MM.1S (cell line): ENCODE measurements around the gene ING4.
A peak's percentile ranks its signal among the peaks of the same experiment; 100 is the strongest.

Experiments
- DNase-seq: peaks from one replicate; pipeline ENCODE4 v3.0.0-alpha.2; 2015
- H2AFZ ChIP-seq: fragments of 300-600 bp; sonication (generic); 2 replicates; pipeline ENCODE4 v1.6.0; 2016; ENCODE audit warnings: antibody characterized with exemption, low read length
- H3F3A ChIP-seq: fragments of 300-600 bp; sonication (generic); 2 replicates; pipeline ENCODE4 v1.6.1; 2016; ENCODE audit warnings: mild to moderate bottlenecking, antibody characterized with exemption, low read length, moderate library complexity, mixed read lengths; ENCODE audit not compliant: insufficient read depth
- H3K27ac ChIP-seq: fragments of 300-600 bp; sonication (generic); 2 replicates; pipeline ENCODE4 v1.5.1; 2016; ENCODE audit warnings: mild to moderate bottlenecking, low read length
- H3K27me3 ChIP-seq: fragments of 300-600 bp; sonication (generic); replicated peaks from 2 replicates; pipeline ENCODE4 v1.6.0; 2016; ENCODE audit warnings: low read length; ENCODE audit not compliant: insufficient read depth
- H3K36me3 ChIP-seq: fragments of 300-600 bp; sonication (generic); replicated peaks from 2 replicates; pipeline ENCODE4 v1.6.1; 2016; ENCODE audit warnings: mild to moderate bottlenecking, low read length, mixed read lengths; ENCODE audit not compliant: insufficient read depth
- H3K4me1 ChIP-seq: fragments of 300-600 bp; sonication (generic); 2 replicates; pipeline ENCODE4 v1.6.1; 2016; ENCODE audit warnings: low read length, mixed read lengths
- H3K4me2 ChIP-seq: fragments of 300-600 bp; sonication (generic); 2 replicates; pipeline ENCODE4 v1.6.0; 2016; ENCODE audit warnings: low read depth, low read length
- H3K4me3 ChIP-seq: fragments of 300-600 bp; sonication (generic); 2 replicates; pipeline ENCODE4 v1.5.1; 2016; ENCODE audit warnings: low read length, mixed read lengths
- H3K79me2 ChIP-seq: fragments of 300-600 bp; sonication (generic); 2 replicates; pipeline ENCODE4 v1.6.1; 2016; ENCODE audit warnings: mixed run types, low read length, mixed read lengths
- H3K9ac ChIP-seq: fragments of 300-600 bp; sonication (generic); 2 replicates; pipeline ENCODE4 v1.6.1; 2016; ENCODE audit warnings: low read length, mixed read lengths
- H3K9me2 ChIP-seq: fragments of 300-600 bp; sonication (generic); replicated peaks from 2 replicates; pipeline ENCODE4 v1.6.1; 2016; ENCODE audit warnings: mild to moderate bottlenecking, low read length, mixed read lengths; ENCODE audit not compliant: insufficient read depth
- H3K9me3 ChIP-seq: fragments of 300-600 bp; sonication (generic); replicated peaks from 2 replicates; pipeline ENCODE4 v1.6.1; 2016; ENCODE audit warnings: mild to moderate bottlenecking, low read length, mixed read lengths; ENCODE audit not compliant: insufficient read depth
- H4K20me1 ChIP-seq: fragments of 300-600 bp; sonication (generic); 2 replicates; pipeline ENCODE4 v1.6.1; 2016; ENCODE audit warnings: mild to moderate bottlenecking, low read length, moderate library complexity, mixed read lengths; ENCODE audit not compliant: insufficient read depth
- CTCF ChIP-seq: fragments of 300-600 bp; sonication (generic); IDR thresholded peaks from 2 replicates; pipeline ENCODE4 v1.5.1; 2016; ENCODE audit warnings: antibody characterized with exemption, low read length, mixed read lengths
- EZH2 ChIP-seq: fragments of 300-600 bp; sonication (generic); optimal IDR thresholded peaks from 2 replicates; pipeline ENCODE3; 2017; ENCODE audit warnings: low read depth, mild to moderate bottlenecking, antibody characterized with exemption, low read length, mixed read lengths
- EZH2phosphoT487 ChIP-seq: fragments of 300-600 bp; sonication (generic); IDR thresholded peaks from 2 replicates; pipeline ENCODE4 v1.6.1; 2018; ENCODE audit warnings: antibody characterized with exemption, low read length

ING4 gene

GRCh38 chr12:6606331-6607131 is 56.4 kb downstream of the ING4 start:
- H3K4me1 ChIP-seq: peaks cover 34% of the 10 kb centered on the region

GRCh38 chr12:6605421-6606330 is 57.2 kb downstream of the ING4 start:
- Histone ChIP-seq H2AFZ (0 out of 2 replicates have a peak overlapping the region, but pooled peaks have one; percentile 33), H3K79me2 (peaks cover 59% of the 10 kb centered on the region), H3K27ac (peak overlapping the region; percentile 43), H3K4me2 (peak overlapping the region; percentile 75), H3K9me3 (no peaks in the 10 kb centered on the region), H3K9ac (peak overlapping the region; percentile 75), H3K4me1 (peaks cover 32% of the 10 kb centered on the region), H3F3A (peaks cover 32% of the 10 kb centered on the region), H3K27me3 (no peaks in the 10 kb centered on the region), H4K20me1 (no peaks in the 10 kb centered on the region), H3K36me3 (peaks cover 17% of the 10 kb centered on the region), H3K9me2 (no peaks in the 10 kb centered on the region), H3K4me3 (peak overlapping the region; percentile 77)
- TF ChIP-seq CTCF: 0 out of 2 replicates have a peak, but pooled peaks have one; percentile 4
- TF ChIP-seq EZH2: no peak
- no peak for TF ChIP-seq EZH2phosphoT487
- DNase-seq: peak; percentile 58

More at GRCh38 chr12:6606331-6607131, 56.4 kb downstream of the ING4 start:
- peaks cover 51% of the 10 kb centered on the region for H3K79me2 ChIP-seq
- TF ChIP-seq EZH2phosphoT487: no peak
- TF ChIP-seq EZH2: no peak
- no peak for TF ChIP-seq CTCF
- no peaks in the 10 kb centered on the region for H3K9me3 ChIP-seq
- peak overlapping the region; percentile 43; the same call in 1 of the 2 replicates for H3K27ac ChIP-seq
- peak overlapping the region; percentile 77 for H3K4me3 ChIP-seq
- H2AFZ ChIP-seq: 0 out of 2 replicates have a peak overlapping the region, but pooled peaks have one; percentile 33
- H3K27me3 ChIP-seq: no peaks in the 10 kb centered on the region
- peaks cover 10% of the 10 kb centered on the region for H3K36me3 ChIP-seq
- peaks cover 32% of the 10 kb centered on the region for H3F3A ChIP-seq
- peak overlapping the region; percentile 75 for H3K4me2 ChIP-seq
- no peaks in the 10 kb centered on the region for H3K9me2 ChIP-seq
- peak overlapping the region; percentile 75 for H3K9ac ChIP-seq
- no peaks in the 10 kb centered on the region for H4K20me1 ChIP-seq
- DNase-seq: peak; percentile 35

- TF ChIP-seq CTCF (no peak), EZH2 (no peak), EZH2phosphoT487 (no peak)
- Histone ChIP-seq H3K27ac (peak overlapping the region; percentile 43; the same call in 1 of the 2 replicates), H4K20me1 (no peaks in the 10 kb centered on the region), H3K4me3 (peak overlapping the region; percentile 77), H2AFZ (no peak overlapping the region), H3K27me3 (no peaks in the 10 kb centered on the region), H3K9me2 (no peaks in the 10 kb centered on the region), H3K9ac (peak overlapping the region; percentile 75; the same call in 1 of the 2 replicates), H3K9me3 (no peaks in the 10 kb centered on the region), H3K79me2 (peaks cover 71% of the 10 kb centered on the region), H3K4me2 (peak overlapping the region; percentile 75), H3F3A (peaks cover 31% of the 10 kb centered on the region), H3K4me1 (peaks cover 32% of the 10 kb centered on the region), H3K36me3 (peaks cover 26% of the 10 kb centered on the region)
- DNase-seq: no peak
Measured at GRCh38 chr12:6604259-6605029, 58.5 kb downstream of the ING4 start.
